ELF-1 (cell line): ENCODE data around the gene MTFR1L.

ENCODE experiments used
- DNase-seq: peaks from one replicate; pipeline ENCODE4 v3.0.0-alpha.2; 2016; ENCODE audit warnings: low read depth, low spot score

Gene MTFR1L

GRCh38 chr1:25877155-25877554, 57.4 kb downstream of the MTFR1L start:
- DNase-seq = no peak

- no peak for DNase-seq
Measured at GRCh38 chr1:25878690-25879089, 58.9 kb downstream of the MTFR1L start.

- peak; percentile 43 for DNase-seq
Measured at GRCh38 chr1:25879675-25880074, 59.9 kb downstream of the MTFR1L start.

GRCh38 chr1:25880518-25880917, 60.8 kb downstream of the MTFR1L start:
- DNase-seq = no peak

- DNase-seq = no peak
Measured at GRCh38 chr1:25881266-25881665, 61.5 kb downstream of the MTFR1L start.
